HUES48 (cell line): ENCODE data around the gene TRIM43.
"Not testable (repeated sequence)": the region's sequence is repeated elsewhere in the genome, so short reads cannot be mapped to it uniquely, and the experiment has no call there.

Experiments used
- H3K27ac ChIP-seq: one replicate; pipeline ENCODE4 v1.7.0; 2013; ENCODE audit warnings: low read depth, low read length, inconsistent platforms
- H3K27me3 ChIP-seq: 2 replicates; pipeline ENCODE4 v1.6.1; 2013; ENCODE audit warnings: mild to moderate bottlenecking, low read length; ENCODE audit not compliant: control insufficient read depth, insufficient read depth
- H3K36me3 ChIP-seq: 2 replicates; pipeline ENCODE4 v1.6.1; 2013; ENCODE audit warnings: low read length; ENCODE audit not compliant: control insufficient read depth, insufficient read depth
- H3K4me1 ChIP-seq: 2 replicates; pipeline ENCODE4 v1.6.1; 2013; ENCODE audit warnings: mild to moderate bottlenecking, low read length; ENCODE audit not compliant: control insufficient read depth, insufficient read depth
- H3K4me3 ChIP-seq: 2 replicates; pipeline ENCODE4 v1.5.1; 2013; ENCODE audit warnings: mild to moderate bottlenecking, low read depth, low read length
- H3K9ac ChIP-seq: 2 replicates; pipeline ENCODE4 v1.6.1; 2013; ENCODE audit warnings: mild to moderate bottlenecking, low read depth, low read length, moderate library complexity
- H3K9me3 ChIP-seq: 2 replicates; pipeline ENCODE4 v1.6.1; 2013; ENCODE audit warnings: low read length; ENCODE audit not compliant: control insufficient read depth, insufficient read depth

Gene TRIM43

GRCh38 chr2:95591701-95592100 lies at the start of gene TRIM43:
TSS of gene TRIM43 (plus strand) at chr2:95592001. CDS start at chr2:95594024, 2,023 bp downstream.
- not testable (repeated sequence) for H3K27ac ChIP-seq, H3K36me3 ChIP-seq

DNA sequence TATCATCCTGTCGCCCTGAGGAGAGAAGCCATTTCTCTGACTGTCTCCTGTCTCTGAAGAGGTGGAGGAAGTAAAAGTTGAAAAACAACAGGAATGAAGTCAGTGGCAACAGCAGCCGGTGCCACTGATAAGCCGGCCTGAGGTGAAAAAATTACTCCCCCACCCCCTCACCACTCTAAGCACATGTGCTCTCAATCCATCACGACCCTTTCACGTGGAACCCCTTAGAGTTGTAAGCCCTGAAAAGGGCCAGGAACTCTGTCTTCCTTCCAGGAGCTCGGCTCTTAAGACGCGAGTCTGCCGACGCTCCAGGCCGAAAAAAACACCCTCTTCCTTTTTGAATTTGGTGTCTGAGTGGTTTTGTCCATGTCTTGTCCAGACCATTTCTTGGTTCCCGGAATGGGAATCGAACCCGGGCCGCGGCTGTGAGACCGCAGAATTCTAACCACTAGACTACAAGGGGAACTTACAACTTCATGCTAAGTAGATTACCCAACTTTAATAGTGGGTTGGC lies 40.7 kb upstream of the TRIM43 start:
- no peaks in the 10 kb centered on the region for H3K4me1 ChIP-seq
- no peak overlapping the region for H3K4me3 ChIP-seq
- H3K9ac ChIP-seq, result no peak overlapping the region
- no peaks in the 10 kb centered on the region for H3K27me3 ChIP-seq
- no peaks in the 10 kb centered on the region for H3K9me3 ChIP-seq
- no peaks in the 10 kb centered on the region for H3K36me3 ChIP-seq
- no peak overlapping the region for H3K27ac ChIP-seq

More at GRCh38 chr2:95591701-95592100, at the start of gene TRIM43:
- H3K27me3 ChIP-seq, H3K9ac ChIP-seq, H3K9me3 ChIP-seq, H3K4me3 ChIP-seq, H3K4me1 ChIP-seq: not testable (repeated sequence)

DNA sequence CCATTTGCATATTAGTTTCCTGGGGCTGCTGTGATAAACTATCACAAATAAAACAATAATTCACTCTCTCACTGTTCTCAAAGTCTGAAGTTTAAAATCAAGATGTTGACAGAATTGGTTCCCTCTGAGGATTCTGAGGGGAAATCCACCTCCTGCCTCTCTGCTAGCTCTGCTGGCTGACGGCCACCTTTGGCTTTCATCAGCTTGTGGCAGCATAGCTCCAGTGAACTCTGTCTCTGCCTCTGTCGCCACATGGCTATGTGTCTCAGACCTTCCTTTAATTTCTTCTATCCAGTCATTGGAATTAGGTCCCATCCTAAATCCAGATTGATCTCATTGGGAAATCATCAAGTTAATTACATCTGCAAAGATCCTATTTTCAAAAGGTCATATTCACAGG lies 38.9 kb upstream of the TRIM43 start:
- H3K36me3 ChIP-seq, result no peaks in the 10 kb centered on the region
- no peak overlapping the region for H3K4me3 ChIP-seq
- H3K4me1 ChIP-seq, result no peaks in the 10 kb centered on the region
- H3K27ac ChIP-seq, result no peak overlapping the region
- H3K9ac ChIP-seq, result no peak overlapping the region
- H3K27me3 ChIP-seq, result no peaks in the 10 kb centered on the region
- H3K9me3 ChIP-seq, result no peaks in the 10 kb centered on the region

DNA sequence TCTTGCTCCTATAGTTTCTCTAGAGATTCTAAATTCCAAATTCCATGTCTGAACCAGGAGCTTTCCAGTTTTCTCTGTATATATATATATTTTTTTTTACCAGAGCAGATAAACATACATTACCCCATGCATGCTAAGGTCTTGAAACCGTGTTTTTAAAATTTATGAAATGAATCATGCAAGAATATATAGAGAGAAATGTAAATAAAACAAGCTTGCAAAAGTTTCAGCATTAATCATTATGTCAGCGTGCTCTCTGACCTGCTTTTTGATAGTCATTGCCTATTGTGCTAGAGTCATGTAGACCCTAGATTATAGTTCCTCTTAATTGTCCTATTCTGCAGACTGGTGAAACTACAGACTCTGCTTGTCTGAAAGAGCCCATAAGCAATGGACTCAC lies 22.6 kb upstream of the TRIM43 start:
- Histone ChIP-seq H3K4me3 (no peak overlapping the region), H3K27ac (no peak overlapping the region), H3K36me3 (no peaks in the 10 kb centered on the region), H3K27me3 (no peaks in the 10 kb centered on the region), H3K9ac (no peak overlapping the region), H3K4me1 (no peaks in the 10 kb centered on the region), H3K9me3 (no peaks in the 10 kb centered on the region)

DNA sequence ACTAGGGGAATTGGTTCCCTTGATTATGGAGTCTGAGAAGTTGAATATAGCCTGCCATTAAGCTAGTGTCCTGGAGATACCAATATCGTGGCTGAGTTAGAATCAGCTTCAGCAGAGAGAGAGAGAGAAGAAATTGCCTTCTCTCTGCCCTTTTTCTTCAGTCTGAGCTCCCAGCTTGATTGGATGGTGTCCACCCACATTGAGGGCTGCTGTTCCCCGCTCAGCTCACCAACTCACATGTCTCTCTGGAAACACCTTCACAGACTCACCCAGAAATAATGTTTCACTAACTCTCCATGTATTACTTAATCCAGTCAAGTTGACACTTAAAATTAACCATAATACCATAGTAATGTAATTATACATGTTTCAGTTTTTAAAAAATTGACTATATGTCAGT lies 17.9 kb upstream of the TRIM43 start:
- H3K27ac ChIP-seq, result no peak overlapping the region
- no peaks in the 10 kb centered on the region for H3K27me3 ChIP-seq

GRCh38 chr2:95574506-95574905 lies 17.3 kb upstream of the TRIM43 start:
- no peaks in the 10 kb centered on the region for H3K27me3 ChIP-seq
- no peaks in the 10 kb centered on the region for H3K9me3 ChIP-seq
- H3K4me1 ChIP-seq, result no peaks in the 10 kb centered on the region
- H3K4me3 ChIP-seq, result no peak overlapping the region
- no peaks in the 10 kb centered on the region for H3K36me3 ChIP-seq
- no peak overlapping the region for H3K27ac ChIP-seq
- no peak overlapping the region for H3K9ac ChIP-seq

More for the DNA sequence above, 17.9 kb upstream of the TRIM43 start:
- Histone ChIP-seq H3K36me3 (no peaks in the 10 kb centered on the region), H3K9ac (no peak overlapping the region), H3K4me3 (no peak overlapping the region), H3K4me1 (no peaks in the 10 kb centered on the region), H3K9me3 (no peaks in the 10 kb centered on the region)

- no peak overlapping the region for H3K4me3 ChIP-seq
- no peaks in the 10 kb centered on the region for H3K9me3 ChIP-seq
- no peak overlapping the region for H3K9ac ChIP-seq
- H3K4me1 ChIP-seq, result no peaks in the 10 kb centered on the region
- no peaks in the 10 kb centered on the region for H3K27me3 ChIP-seq
- H3K27ac ChIP-seq, result no peak overlapping the region
- H3K36me3 ChIP-seq, result no peaks in the 10 kb centered on the region
Observed at GRCh38 chr2:95575857-95576256, 15.9 kb upstream of the TRIM43 start.

- no peak overlapping the region for H3K4me3 ChIP-seq
- no peaks in the 10 kb centered on the region for H3K27me3 ChIP-seq
- no peaks in the 10 kb centered on the region for H3K9me3 ChIP-seq
- no peak overlapping the region for H3K27ac ChIP-seq
- no peaks in the 10 kb centered on the region for H3K36me3 ChIP-seq
- no peaks in the 10 kb centered on the region for H3K4me1 ChIP-seq
- no peak overlapping the region for H3K9ac ChIP-seq
Observed at GRCh38 chr2:95578539-95578938, 13.3 kb upstream of the TRIM43 start.

- H3K27me3 ChIP-seq, H3K4me3 ChIP-seq, H3K9ac ChIP-seq, H3K9me3 ChIP-seq, H3K27ac ChIP-seq, H3K36me3 ChIP-seq, H3K4me1 ChIP-seq: not testable (repeated sequence)
Observed at GRCh38 chr2:95583545-95583944, 8.3 kb upstream of the TRIM43 start.

DNA sequence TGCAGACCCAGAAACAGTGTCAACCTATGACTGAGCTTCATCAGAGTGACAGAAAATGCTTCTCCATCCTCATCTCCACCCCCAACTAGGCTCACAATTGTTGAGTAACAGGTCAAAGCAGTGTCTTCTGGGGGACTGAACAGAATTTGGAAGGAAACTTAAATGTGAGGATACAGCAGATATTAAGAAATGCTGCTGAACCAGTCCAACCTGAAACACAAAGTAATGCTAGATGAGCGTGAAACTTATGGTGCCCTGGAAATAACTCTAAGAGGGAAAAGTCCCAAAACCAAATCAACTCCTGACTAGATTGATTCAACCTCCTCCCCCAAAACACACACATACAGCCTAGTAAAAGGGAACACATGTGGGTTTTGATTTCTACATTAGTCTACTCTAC lies 7.5 kb upstream of the TRIM43 start:
- not testable (repeated sequence) for H3K4me3 ChIP-seq, H3K9me3 ChIP-seq, H3K36me3 ChIP-seq, H3K27me3 ChIP-seq, H3K9ac ChIP-seq, H3K4me1 ChIP-seq, H3K27ac ChIP-seq

DNA sequence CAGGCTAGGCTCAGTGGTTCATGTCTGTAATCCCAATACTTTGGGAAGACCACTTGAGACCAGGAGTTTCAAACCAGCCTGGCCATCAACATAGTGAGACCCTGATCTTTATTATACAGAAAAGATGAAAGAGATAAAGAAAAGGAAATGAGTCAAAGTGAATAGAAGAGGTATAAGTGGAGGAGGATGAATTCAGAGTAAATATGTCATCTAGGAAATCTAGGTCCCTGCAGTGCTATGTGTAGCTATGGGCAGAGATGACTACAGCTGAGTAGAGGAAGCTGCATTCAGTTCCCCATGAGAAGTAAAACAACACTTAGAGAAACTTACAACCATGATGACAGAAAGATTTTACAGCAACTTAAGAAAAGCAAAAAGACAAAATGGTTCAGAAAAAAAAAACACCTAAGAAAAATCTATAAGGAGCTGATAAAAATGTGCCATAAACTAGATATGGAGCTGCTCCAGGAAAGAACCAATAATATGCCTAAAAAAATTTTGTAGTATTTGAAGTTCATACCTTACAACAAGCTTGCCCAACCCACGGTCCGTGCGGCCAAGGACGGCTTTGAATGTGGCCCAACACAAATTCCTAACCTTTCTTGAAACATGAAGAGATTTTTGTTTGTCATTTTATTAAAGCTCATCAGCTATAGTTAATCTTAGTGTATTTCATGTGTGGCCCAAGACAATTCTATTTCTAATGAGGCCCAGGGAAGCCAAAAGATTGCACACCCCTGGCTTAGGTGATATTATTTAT lies 1.8 kb upstream of the TRIM43 start:
- H3K9ac ChIP-seq, H3K4me1 ChIP-seq, H3K9me3 ChIP-seq, H3K27me3 ChIP-seq, H3K36me3 ChIP-seq, H3K4me3 ChIP-seq, H3K27ac ChIP-seq: not testable (repeated sequence)
